ENCODE results near the gene NHEJ1. TPM values are rescaled to one million over a fixed set of nuclear protein-coding genes. Genes with fewer than 3 reads are reported as not detected.

The NHEJ1 gene
- total and polyA plus RNA-seq, 2 of the 13 experiments (the other 11 are each of a cell fraction or from before 2014, with no cell fraction given), result 30.0 to 30.7 TPM

DNA sequence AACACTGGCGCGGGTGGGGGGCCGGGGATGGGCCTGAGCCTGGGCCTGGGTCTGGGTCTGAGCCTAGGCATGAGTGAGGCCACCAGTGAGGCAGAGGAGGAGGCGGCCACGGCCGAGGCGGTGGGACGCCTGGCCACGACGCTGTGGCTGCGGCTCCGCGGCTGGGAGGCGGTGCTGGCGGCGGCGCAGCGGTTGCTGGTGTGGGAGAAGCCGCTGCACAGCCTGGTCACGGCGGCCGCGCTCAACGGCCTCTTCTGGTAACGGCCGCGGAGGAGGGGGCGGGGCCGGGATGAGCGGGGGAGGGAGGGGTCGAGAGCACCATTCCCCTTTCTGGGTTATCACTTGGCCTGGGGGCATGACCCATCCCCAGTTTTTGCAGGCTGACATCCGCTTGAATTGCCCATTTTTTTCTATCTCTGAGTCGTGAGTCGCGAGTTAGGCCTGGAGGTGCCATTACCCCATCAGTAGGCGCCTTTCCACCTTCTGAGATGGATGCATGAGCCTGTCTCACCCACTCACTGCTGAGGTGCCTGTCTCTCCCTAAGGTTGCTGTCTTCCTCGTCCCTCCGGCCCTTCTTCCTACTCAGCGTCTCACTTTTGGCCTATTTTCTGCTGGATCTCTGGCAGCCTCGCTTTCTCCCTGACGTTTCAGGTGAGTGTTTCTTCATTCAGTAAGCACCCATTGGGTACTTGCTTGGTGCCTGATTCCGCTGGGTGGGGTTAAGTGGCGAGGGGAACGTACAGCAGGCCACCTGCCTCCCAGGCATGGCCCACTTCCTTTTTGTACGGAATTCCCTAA lies 18.0 kb upstream of the NHEJ1 start (continued):
- TF ChIP-seq, protein P1, sequence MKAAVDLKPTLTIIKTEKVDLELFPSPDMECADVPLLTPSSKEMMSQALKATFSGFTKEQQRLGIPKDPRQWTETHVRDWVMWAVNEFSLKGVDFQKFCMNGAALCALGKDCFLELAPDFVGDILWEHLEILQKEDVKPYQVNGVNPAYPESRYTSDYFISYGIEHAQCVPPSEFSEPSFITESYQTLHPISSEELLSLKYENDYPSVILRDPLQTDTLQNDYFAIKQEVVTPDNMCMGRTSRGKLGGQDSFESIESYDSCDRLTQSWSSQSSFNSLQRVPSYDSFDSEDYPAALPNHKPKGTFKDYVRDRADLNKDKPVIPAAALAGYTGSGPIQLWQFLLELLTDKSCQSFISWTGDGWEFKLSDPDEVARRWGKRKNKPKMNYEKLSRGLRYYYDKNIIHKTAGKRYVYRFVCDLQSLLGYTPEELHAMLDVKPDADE (CRISPR knock-in tag; IDR thresholded peaks at IDR 0.05), result no peak
- TF ChIP-seq ZFP91 (CRISPR knock-in tag; IDR thresholded peaks at IDR 0.05; ENCODE audit: borderline replicate concordance), result peak; percentile 67; the same call in 1 of the 2 replicates
- peak; percentile 2; the same call in 1 of the 2 replicates for TF ChIP-seq PATZ1 (CRISPR knock-in tag; IDR thresholded peaks at IDR 0.05)
- TF ChIP-seq, protein P2, sequence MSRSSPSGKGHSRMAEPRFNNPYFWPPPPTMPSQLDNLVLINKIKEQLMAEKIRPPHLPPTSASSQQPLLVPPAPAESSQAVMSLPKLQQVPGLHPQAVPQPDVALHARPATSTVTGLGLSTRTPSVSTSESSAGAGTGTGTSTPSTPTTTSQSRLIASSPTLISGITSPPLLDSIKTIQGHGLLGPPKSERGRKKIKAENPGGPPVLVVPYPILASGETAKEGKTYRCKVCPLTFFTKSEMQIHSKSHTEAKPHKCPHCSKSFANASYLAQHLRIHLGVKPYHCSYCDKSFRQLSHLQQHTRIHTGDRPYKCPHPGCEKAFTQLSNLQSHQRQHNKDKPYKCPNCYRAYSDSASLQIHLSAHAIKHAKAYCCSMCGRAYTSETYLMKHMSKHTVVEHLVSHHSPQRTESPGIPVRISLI (CRISPR knock-in tag; IDR thresholded peaks at IDR 0.05; ENCODE audit: borderline replicate concordance), result 0 out of 2 replicates have a peak, but pooled peaks have one; percentile 8
- TF ChIP-seq MAFF (IDR thresholded peaks at IDR 0.05; ENCODE audit: low read depth, low read length), result no peak
- TF ChIP-seq EEA1 (CRISPR knock-in tag; IDR thresholded peaks at IDR 0.05; ENCODE audit: borderline replicate concordance), result 0 out of 2 replicates have a peak, but pooled peaks have one; percentile 44
- TF ChIP-seq, protein P3, sequence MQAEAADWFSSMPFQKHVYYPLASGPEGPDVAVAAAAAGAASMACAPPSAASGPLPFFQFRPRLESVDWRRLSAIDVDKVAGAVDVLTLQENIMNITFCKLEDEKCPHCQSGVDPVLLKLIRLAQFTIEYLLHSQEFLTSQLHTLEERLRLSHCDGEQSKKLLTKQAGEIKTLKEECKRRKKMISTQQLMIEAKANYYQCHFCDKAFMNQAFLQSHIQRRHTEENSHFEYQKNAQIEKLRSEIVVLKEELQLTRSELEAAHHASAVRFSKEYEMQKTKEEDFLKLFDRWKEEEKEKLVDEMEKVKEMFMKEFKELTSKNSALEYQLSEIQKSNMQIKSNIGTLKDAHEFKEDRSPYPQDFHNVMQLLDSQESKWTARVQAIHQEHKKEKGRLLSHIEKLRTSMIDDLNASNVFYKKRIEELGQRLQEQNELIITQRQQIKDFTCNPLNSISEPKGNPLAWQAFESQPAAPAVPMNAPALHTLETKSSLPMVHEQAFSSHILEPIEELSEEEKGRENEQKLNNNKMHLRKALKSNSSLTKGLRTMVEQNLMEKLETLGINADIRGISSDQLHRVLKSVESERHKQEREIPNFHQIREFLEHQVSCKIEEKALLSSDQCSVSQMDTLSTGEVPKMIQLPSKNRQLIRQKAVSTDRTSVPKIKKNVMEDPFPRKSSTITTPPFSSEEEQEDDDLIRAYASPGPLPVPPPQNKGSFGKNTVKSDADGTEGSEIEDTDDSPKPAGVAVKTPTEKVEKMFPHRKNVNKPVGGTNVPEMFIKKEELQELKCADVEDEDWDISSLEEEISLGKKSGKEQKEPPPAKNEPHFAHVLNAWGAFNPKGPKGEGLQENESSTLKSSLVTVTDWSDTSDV (CRISPR knock-in tag; IDR thresholded peaks at IDR 0.05), result peak; percentile 8; the same call in 1 of the 2 replicates
- TF ChIP-seq ZNF883 (CRISPR knock-in tag; IDR thresholded peaks at IDR 0.05; ENCODE audit: not compliant biosample characterization), result no peak
- TF ChIP-seq GZF1 (CRISPR knock-in tag; IDR thresholded peaks at IDR 0.05), result no peak
- TF ChIP-seq MAZ (IDR thresholded peaks at IDR 0.05; ENCODE audit: borderline replicate concordance, low read depth, low read length), result no peak
- TF ChIP-seq MAZ (CRISPR knock-in tag; IDR thresholded peaks at IDR 0.05; ENCODE audit: low read depth), result 0 out of 2 replicates have a peak, but pooled peaks have one; percentile 40
- TF ChIP-seq ZNF772 (CRISPR knock-in tag; IDR thresholded peaks at IDR 0.05), result peak; percentile 10; the same call in 1 of the 2 replicates
- TF ChIP-seq ZBTB42 (CRISPR knock-in tag; IDR thresholded peaks at IDR 0.05), result peak; percentile 51; the same call in 1 of the 2 replicates
- peak; percentile 2; the same call in 1 of the 2 replicates for TF ChIP-seq HDAC1 (CRISPR knock-in tag; IDR thresholded peaks at IDR 0.05)
- no peak for TF ChIP-seq HOXA9 (CRISPR knock-in tag; IDR thresholded peaks at IDR 0.05; ENCODE audit: borderline replicate concordance)
- TF ChIP-seq, protein P4, sequence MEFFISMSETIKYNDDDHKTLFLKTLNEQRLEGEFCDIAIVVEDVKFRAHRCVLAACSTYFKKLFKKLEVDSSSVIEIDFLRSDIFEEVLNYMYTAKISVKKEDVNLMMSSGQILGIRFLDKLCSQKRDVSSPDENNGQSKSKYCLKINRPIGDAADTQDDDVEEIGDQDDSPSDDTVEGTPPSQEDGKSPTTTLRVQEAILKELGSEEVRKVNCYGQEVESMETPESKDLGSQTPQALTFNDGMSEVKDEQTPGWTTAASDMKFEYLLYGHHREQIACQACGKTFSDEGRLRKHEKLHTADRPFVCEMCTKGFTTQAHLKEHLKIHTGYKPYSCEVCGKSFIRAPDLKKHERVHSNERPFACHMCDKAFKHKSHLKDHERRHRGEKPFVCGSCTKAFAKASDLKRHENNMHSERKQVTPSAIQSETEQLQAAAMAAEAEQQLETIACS (CRISPR knock-in tag; IDR thresholded peaks at IDR 0.05), result no peak
- no peak; the same call in 1 of the 2 replicates for TF ChIP-seq ZNF563 (CRISPR knock-in tag; IDR thresholded peaks at IDR 0.05)

All from HepG2 (cell line).